Esophagus squamous epithelium (tissue), 4 donors: ENCODE results near the gene TSSK2.

Source experiments
- POLR2A ChIP-seq, 4 donors: fragments of 450-650 bp; IDR thresholded peaks; one replicate each; pipeline ENCODE4 v1.6.1; 2017; ENCODE audit warnings: antibody characterized with exemption in 4 of 4, mild to moderate bottlenecking in 4 of 4, moderate library complexity in 3 of 4
- TF ChIP-seq, protein P1 (sequence below), 6 experiments: fragments of 450-650 bp in 4 of 6; fragments of 200-600 bp in 2 of 6; sonication (generic) in 2 of 6; IDR thresholded peaks; one replicate each; pipeline ENCODE4 v1.5.1; 2016 to 2019; ENCODE audit warnings: antibody characterized with exemption in 6 of 6, mild to moderate bottlenecking in 4 of 6, moderate library complexity in 4 of 6

DNA sequence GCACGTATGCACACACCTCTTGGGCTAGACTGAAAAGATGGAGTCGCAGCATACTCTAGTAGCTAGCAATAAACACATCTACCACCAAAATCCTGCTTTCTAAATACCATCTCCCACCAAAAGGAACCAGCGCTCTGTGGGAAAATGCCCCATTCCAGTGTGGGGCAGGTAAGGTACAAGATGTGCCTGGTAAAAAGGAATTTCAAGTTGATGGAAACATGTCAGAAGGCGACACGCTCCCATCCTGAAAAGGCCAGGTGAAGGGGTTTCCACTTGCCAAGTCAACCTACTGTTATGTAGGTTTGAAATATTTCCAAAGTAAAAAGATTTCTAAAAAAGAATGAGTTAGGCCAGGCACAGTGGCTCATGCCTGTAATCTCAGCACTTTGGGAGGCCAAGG, 17.7 kb upstream of the TSSK2 start:
- TF ChIP-seq, protein P1, sequence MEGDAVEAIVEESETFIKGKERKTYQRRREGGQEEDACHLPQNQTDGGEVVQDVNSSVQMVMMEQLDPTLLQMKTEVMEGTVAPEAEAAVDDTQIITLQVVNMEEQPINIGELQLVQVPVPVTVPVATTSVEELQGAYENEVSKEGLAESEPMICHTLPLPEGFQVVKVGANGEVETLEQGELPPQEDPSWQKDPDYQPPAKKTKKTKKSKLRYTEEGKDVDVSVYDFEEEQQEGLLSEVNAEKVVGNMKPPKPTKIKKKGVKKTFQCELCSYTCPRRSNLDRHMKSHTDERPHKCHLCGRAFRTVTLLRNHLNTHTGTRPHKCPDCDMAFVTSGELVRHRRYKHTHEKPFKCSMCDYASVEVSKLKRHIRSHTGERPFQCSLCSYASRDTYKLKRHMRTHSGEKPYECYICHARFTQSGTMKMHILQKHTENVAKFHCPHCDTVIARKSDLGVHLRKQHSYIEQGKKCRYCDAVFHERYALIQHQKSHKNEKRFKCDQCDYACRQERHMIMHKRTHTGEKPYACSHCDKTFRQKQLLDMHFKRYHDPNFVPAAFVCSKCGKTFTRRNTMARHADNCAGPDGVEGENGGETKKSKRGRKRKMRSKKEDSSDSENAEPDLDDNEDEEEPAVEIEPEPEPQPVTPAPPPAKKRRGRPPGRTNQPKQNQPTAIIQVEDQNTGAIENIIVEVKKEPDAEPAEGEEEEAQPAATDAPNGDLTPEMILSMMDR (IDR thresholded peaks at IDR 0.05), result no peak
- TF ChIP-seq POLR2A (IDR thresholded peaks at IDR 0.05), result no peak
